ENCODE data around the gene DUS4L.

GRCh38 chr7:107555893-107556292, 7.9 kb upstream of the DUS4L start:
- TF ChIP-seq CTCF (IDR thresholded peaks at IDR 0.05), result no peak
- no peak for TF ChIP-seq POLR2AphosphoS5 (IDR thresholded peaks at IDR 0.05)
- no peak for TF ChIP-seq POLR2A (IDR thresholded peaks at IDR 0.05)
- TF ChIP-seq EP300 (IDR thresholded peaks at IDR 0.05), result no peak

Measured in upper lobe of left lung (tissue), 4 donors.